Muscle of leg (tissue), 16 donors: Measurements from ENCODE around the gene STAC. TPM values are rescaled to one million over a fixed set of nuclear protein-coding genes. Genes with fewer than 3 reads are reported as not detected.

Experiments used
- DNase-seq: peaks from one replicate; pipeline ENCODE4 v3.0.0; 2013
- H3K27ac ChIP-seq: one replicate; pipeline ENCODE4 v1.5.1; 2013; ENCODE audit warnings: mild to moderate bottlenecking, low read length, control low read depth
- H3K27me3 ChIP-seq: one replicate; pipeline ENCODE4 v1.6.1; 2013; ENCODE audit warnings: low read length; ENCODE audit not compliant: control insufficient read depth, insufficient read depth
- H3K36me3 ChIP-seq: one replicate; pipeline ENCODE4 v1.6.1; 2013; ENCODE audit warnings: low read length; ENCODE audit not compliant: control insufficient read depth, insufficient read depth
- H3K4me1 ChIP-seq: one replicate; pipeline ENCODE4 v1.6.1; 2013; ENCODE audit warnings: low read length; ENCODE audit not compliant: control insufficient read depth, insufficient read depth
- H3K4me3 ChIP-seq: one replicate; pipeline ENCODE4 v1.5.1; 2013; ENCODE audit warnings: low read length, control low read depth
- H3K9me3 ChIP-seq: replicated peaks from 2 replicates; pipeline ENCODE4 v1.6.1; 2013; ENCODE audit warnings: low read depth, low read length; ENCODE audit not compliant: control insufficient read depth
- WGBS: methylation state at CpG from one replicate; pipeline ENCODE4 v1.1.5; 2013; ENCODE audit warnings: missing lambda C conversion rate; ENCODE audit not compliant: insufficient coverage; 5-methylcytosine and 5-hydroxymethylcytosine counted together
- long read RNA-seq, 11 donors: transcript quantifications; one replicate each; lab custom pipeline, GENCODE V29; 2026
- polyA plus RNA-seq, 8 donors: library from polyadenylated mRNA; unstranded; fragments of 120-200 nt; gene quantifications; one replicate each; pipeline versions ENCODE4 v1.2.1 to v1.2.3, GENCODE V29; 2013; ENCODE audit warnings: inconsistent platforms in 1 of 8, low replicate concordance in 1 of 8; ENCODE audit not compliant: insufficient read length in 8 of 8, insufficient read depth in 1 of 8
- total RNA-seq: library from RNA; stranded (reverse); fragments of 120-200 nt; gene quantifications from one replicate; pipeline ENCODE4 v1.2.4, GENCODE V29; 2013

STAC gene
- total RNA-seq (36.5 TPM), polyA plus RNA-seq (10 to 100 TPM; 29.9 to 73.5 (median 49.2) TPM)
- long read RNA-seq, donor 1, transcript STAC-201 (11 exons, 3,227 nt), result major isoform, 5 of 5 reads
- long read RNA-seq, donor 1, partial matches to known transcripts, result 0 of 5 reads
- long read RNA-seq, donor 1, other reads (novel, unspliced or antisense), result 0 of 5 reads
- long read RNA-seq, donor 2, partial matches to known transcripts, result 0 of 1 reads
- long read RNA-seq, donor 2, other reads (novel, unspliced or antisense), result 0 of 1 reads
- long read RNA-seq, donor 3, transcript STAC-201 (11 exons, 3,227 nt), result major isoform, 14 of 14 reads
- long read RNA-seq, donor 3, partial matches to known transcripts, result 0 of 14 reads
- long read RNA-seq, donor 3, other reads (novel, unspliced or antisense), result 0 of 14 reads
- long read RNA-seq, donor 4, partial matches to known transcripts, result 0 of 3 reads
- long read RNA-seq, donor 4, other reads (novel, unspliced or antisense), result 0 of 3 reads
- long read RNA-seq, donor 5, transcript STAC-201 (11 exons, 3,227 nt), result major isoform, 11 of 50 reads
- long read RNA-seq, donor 5, partial matches to known transcripts, result 33 of 50 reads
- long read RNA-seq, donor 5, other reads (novel, unspliced or antisense), result 5 of 50 reads
- long read RNA-seq, donor 6, transcript STAC-201 (11 exons, 3,227 nt), result major isoform, 15 of 28 reads
- long read RNA-seq, donor 6, partial matches to known transcripts, result 7 of 28 reads
- long read RNA-seq, donor 6, other reads (novel, unspliced or antisense), result 5 of 28 reads
- long read RNA-seq, donor 7, partial matches to known transcripts, result 0 of 4 reads
- long read RNA-seq, donor 7, other reads (novel, unspliced or antisense), result 0 of 4 reads
- long read RNA-seq, donor 8, partial matches to known transcripts, result 5 of 8 reads
- long read RNA-seq, donor 8, other reads (novel, unspliced or antisense), result 0 of 8 reads
- long read RNA-seq, donor 9, transcript STAC-201 (11 exons, 3,227 nt), result major isoform, 7 of 15 reads
- long read RNA-seq, donor 9, partial matches to known transcripts, result 7 of 15 reads
- long read RNA-seq, donor 9, other reads (novel, unspliced or antisense), result 0 of 15 reads
- long read RNA-seq, donor 10, transcript STAC-201 (11 exons, 3,227 nt), result major isoform, 7 of 7 reads
- long read RNA-seq, donor 10, partial matches to known transcripts, result 0 of 7 reads
- long read RNA-seq, donor 10, other reads (novel, unspliced or antisense), result 0 of 7 reads
- long read RNA-seq, donor 11, transcript STAC-201 (11 exons, 3,227 nt), result major isoform, 7 of 7 reads
- long read RNA-seq, donor 11, partial matches to known transcripts, result 0 of 7 reads
- long read RNA-seq, donor 11, other reads (novel, unspliced or antisense), result 0 of 7 reads

DNA sequence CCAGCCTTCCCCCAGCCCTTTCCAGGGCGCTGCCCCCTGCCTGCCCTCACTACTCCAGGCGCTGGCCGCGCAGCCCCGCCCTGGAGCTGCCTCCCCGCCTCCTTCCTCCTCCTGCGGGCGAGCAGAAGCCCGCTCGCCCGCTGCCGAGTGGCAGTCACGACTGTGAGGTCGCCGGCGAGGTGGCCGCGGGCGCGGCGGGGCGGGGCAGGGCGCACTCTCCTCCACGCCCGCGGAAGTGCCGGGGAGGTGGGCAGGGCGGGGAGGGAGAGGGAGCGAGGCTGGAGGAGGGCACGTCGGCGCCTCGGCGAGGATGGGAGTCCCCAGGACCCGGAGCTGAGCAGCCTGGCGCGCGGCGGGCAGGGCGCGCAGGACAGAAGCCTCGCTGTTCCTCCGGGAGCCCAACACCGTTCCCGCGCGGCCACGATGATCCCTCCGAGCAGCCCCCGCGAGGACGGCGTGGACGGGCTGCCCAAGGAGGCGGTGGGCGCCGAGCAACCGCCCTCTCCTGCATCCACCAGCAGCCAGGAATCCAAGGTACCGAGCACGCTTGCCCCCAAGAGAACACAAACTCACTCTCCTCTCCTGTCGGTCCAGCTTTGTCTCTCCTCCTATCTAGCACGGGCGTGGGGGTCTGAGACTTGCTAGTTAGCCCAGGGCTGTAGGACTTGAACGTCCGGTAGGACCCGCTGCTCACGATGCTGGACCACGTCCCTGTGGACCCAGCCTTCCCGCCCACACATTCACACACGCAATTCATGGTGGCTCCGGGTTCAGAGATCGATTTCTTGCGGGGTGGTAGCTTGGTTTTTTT is at the start of gene STAC:
STAC (plus strand) TSS at position 284 of the 811 bp plus-strand sequence; CDS start at position 424, 140 bp downstream.
- peaks cover 12% of the 10 kb centered on the region for H3K27me3 ChIP-seq
- H3K27ac ChIP-seq, result peak within 1 kb of the TSS; percentile 55
- no peaks in the 10 kb centered on the region for H3K36me3 ChIP-seq
- peak; percentile 53 for DNase-seq
- peaks cover 8% of the 10 kb centered on the region for H3K4me1 ChIP-seq
- H3K9me3 ChIP-seq, result no peaks in the 10 kb centered on the region
- peak within 1 kb of the TSS; percentile 64 for H3K4me3 ChIP-seq
- WGBS, result under 1% methylated on average over 58 of the region's 73 CpGs

DNA sequence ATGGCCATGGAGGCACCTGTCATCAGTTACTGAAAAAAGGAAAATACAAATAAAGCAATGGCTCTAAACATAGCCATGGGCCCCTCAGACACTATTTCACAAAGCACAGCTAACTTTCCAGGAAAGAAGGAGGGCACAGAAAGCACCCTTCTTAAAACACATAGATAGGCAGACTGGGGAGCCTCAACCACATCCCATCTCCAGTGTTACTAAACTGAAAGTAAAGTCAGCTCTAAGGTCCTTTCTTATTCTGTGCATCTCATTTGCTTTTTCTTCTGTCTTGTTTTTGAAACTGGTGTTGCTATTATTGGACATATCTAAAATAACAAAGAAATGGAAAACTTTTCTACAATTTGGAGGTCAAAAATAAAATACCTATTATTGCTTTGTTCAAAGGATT is 48.2 kb upstream of the STAC start:
- Histone ChIP-seq H3K27ac (no peak overlapping the region), H3K27me3 (no peaks in the 10 kb centered on the region), H3K9me3 (no peaks in the 10 kb centered on the region), H3K36me3 (no peaks in the 10 kb centered on the region), H3K4me1 (no peaks in the 10 kb centered on the region), H3K4me3 (no peak overlapping the region)
- no peak for DNase-seq

DNA sequence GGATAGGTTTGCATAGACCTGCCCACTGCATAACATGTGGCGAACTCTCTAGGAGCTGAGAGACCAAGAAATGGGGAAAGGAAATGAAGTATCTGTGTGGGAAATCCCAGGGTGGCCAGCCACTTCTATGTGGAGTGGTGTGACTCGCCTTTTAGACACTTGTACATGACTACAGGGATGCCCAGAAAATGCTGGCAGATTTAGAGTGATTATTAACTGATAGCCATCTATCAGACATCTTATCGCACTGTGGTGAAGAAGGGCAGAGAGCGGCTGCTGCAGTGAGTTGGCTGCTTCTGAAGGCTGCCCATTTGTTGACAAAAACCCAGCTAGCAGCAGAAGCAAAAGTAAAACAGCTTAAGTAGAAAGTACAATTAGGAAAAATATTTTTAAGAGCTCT is 18.1 kb upstream of the STAC start:
- Histone ChIP-seq H3K4me3 (no peak overlapping the region), H3K4me1 (no peaks in the 10 kb centered on the region), H3K27ac (no peak overlapping the region), H3K36me3 (no peaks in the 10 kb centered on the region), H3K27me3 (no peaks in the 10 kb centered on the region), H3K9me3 (peaks cover 3% of the 10 kb centered on the region)
- 95% methylated on average over 2 of the region's 4 CpGs for WGBS
- no peak for DNase-seq

GRCh38 chr3:36362973-36363372 is 17.3 kb upstream of the STAC start:
- no peaks in the 10 kb centered on the region for H3K36me3 ChIP-seq
- no peaks in the 10 kb centered on the region for H3K27me3 ChIP-seq
- peaks cover 3% of the 10 kb centered on the region for H3K9me3 ChIP-seq
- WGBS, result 44% methylated on average over 2 of the region's 2 CpGs
- H3K27ac ChIP-seq, result no peak overlapping the region
- no peaks in the 10 kb centered on the region for H3K4me1 ChIP-seq
- no peak for DNase-seq
- H3K4me3 ChIP-seq, result no peak overlapping the region

DNA sequence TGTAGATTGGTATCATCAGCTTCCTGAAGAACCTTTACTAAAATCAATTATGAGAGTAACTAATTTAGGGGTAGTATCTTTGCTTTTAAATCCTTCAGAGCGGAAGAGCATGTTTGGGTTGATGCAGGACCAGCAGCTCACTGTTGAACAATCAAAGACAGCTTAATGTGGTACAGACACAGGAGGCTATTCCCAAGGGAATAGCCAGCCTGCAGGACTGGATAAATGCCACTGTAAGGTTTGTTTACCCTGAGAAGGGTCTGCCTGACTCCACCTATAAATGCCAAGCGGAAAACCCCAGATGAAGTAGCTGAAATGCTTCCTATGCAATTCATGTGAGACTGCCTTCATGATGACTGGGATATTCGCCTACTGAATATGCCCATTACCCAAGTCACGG is 16.0 kb upstream of the STAC start:
- WGBS, result 100% methylated on average over 2 of the region's 4 CpGs

GRCh38 chr3:36365829-36366228 is 14.5 kb upstream of the STAC start:
- H3K27me3 ChIP-seq, result no peaks in the 10 kb centered on the region
- no CpG with 5 or more reads among the region's 3 CpGs for WGBS

More for the DNA sequence above, 16.0 kb upstream of the STAC start:
- no peaks in the 10 kb centered on the region for H3K27me3 ChIP-seq
- no peaks in the 10 kb centered on the region for H3K4me1 ChIP-seq
- H3K36me3 ChIP-seq, result no peaks in the 10 kb centered on the region
- H3K4me3 ChIP-seq, result no peak overlapping the region
- DNase-seq, result no peak
- H3K9me3 ChIP-seq, result peaks cover 3% of the 10 kb centered on the region
- H3K27ac ChIP-seq, result no peak overlapping the region

GRCh38 chr3:36366308-36366707 is 14.0 kb upstream of the STAC start:
- Histone ChIP-seq H3K36me3 (no peaks in the 10 kb centered on the region), H3K27ac (no peak overlapping the region), H3K4me3 (no peak overlapping the region), H3K9me3 (no peaks in the 10 kb centered on the region), H3K4me1 (no peaks in the 10 kb centered on the region), H3K27me3 (no peaks in the 10 kb centered on the region)
- DNase-seq, result no peak
- WGBS, result 94% methylated on average over 4 of the region's 4 CpGs

More at GRCh38 chr3:36365829-36366228, 14.5 kb upstream of the STAC start:
- H3K9me3 ChIP-seq, result no peaks in the 10 kb centered on the region
- H3K4me3 ChIP-seq, result no peak overlapping the region
- H3K27ac ChIP-seq, result no peak overlapping the region
- no peaks in the 10 kb centered on the region for H3K4me1 ChIP-seq
- no peak for DNase-seq
- no peaks in the 10 kb centered on the region for H3K36me3 ChIP-seq

- WGBS, result 80% methylated on average over 1 of the region's 3 CpGs
- Histone ChIP-seq H3K27ac (no peak overlapping the region), H3K9me3 (no peaks in the 10 kb centered on the region), H3K36me3 (no peaks in the 10 kb centered on the region), H3K4me1 (no peaks in the 10 kb centered on the region), H3K4me3 (no peak overlapping the region), H3K27me3 (no peaks in the 10 kb centered on the region)
- DNase-seq, result no peak
Measured at GRCh38 chr3:36367912-36368573, 12.3 kb upstream of the STAC start.

GRCh38 chr3:36372534-36372935 is 7.8 kb upstream of the STAC start:
- H3K9me3 ChIP-seq, result no peaks in the 10 kb centered on the region
- no peak overlapping the region for H3K4me3 ChIP-seq
- no peaks in the 10 kb centered on the region for H3K27me3 ChIP-seq
- no peaks in the 10 kb centered on the region for H3K4me1 ChIP-seq
- DNase-seq, result no peak
- H3K27ac ChIP-seq, result no peak overlapping the region
- H3K36me3 ChIP-seq, result no peaks in the 10 kb centered on the region
